ENCODE results near the gene CLEC4M.

GRCh38 chr19:7736148-7736547 lies 26.9 kb upstream of the CLEC4M start:
- TF ChIP-seq ESRRG (CRISPR knock-in tag; IDR thresholded peaks at IDR 0.05) (no peak), RARB (CRISPR knock-in tag; IDR thresholded peaks at IDR 0.05) (no peak), ARNTL (CRISPR knock-in tag; IDR thresholded peaks at IDR 0.05; ENCODE audit: borderline replicate concordance, low read depth) (no peak), CSRNP3 (CRISPR knock-in tag; IDR thresholded peaks at IDR 0.05) (no peak), ZFP30 (CRISPR knock-in tag; IDR thresholded peaks at IDR 0.05) (no peak), ZFP3 (CRISPR knock-in tag; IDR thresholded peaks at IDR 0.05) (no peak)

Data from SK-N-SH treated with all-trans-retinoic acid at 6 μM for 48 hours (cell line).